NCI-H2227 (cell line): ENCODE measurements around the gene FAM200A.
A peak's percentile ranks its signal among the peaks of the same experiment; 100 is the strongest.

Experiments
- DNase-seq: peaks from one replicate; lab custom pipeline; 2025; ENCODE audit not compliant: unreplicated experiment; lab: John Stamatoyannopoulos, UW

The FAM200A gene

GRCh38 chr7:99504603-99505323, 47.2 kb downstream of the FAM200A start, which contains the start of gene ZKSCAN5:
TSS of gene ZKSCAN5 (plus strand) at chr7:99504662. CDS start at chr7:99506045, 1,383 bp downstream.
- DNase-seq, result peak; percentile 97

DNA sequence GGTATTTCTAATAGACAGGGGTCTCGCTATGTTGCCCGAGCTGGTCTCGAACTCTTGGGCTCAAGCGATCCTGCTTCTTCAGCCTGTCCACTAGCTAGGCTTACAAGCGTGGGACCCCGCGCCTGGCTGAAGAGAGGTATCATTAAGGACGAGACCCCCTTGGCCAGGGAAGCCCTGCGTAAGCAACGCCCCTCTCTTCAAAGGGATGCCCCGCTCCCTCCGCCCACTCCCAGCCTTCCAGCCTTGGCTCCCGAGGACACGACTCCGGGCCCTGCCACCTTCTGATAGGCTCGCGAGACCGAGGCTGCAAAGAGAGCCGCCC, 47.7 kb downstream of the FAM200A start:
- DNase-seq, result peak; percentile 99

DNA sequence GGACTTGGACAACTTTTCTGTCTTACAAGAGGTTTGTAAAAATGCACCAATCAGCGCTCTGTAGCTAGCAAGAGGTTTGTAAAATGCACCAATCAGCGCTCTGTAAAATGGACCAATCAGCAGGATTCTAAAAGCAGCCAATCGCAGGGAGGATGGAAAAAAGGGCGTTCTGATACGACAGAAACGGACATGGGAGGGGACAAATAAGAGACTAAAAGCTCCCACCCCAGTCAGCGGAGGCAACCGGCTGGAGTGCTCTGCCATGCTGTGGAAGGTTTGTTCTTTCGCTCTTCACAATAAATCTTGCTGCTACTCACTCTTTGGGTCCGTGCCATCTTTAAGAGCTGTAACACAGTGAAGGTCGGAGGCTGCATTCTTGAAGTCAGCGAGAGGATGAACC, 50.7 kb downstream of the FAM200A start:
- peak; percentile 26 for DNase-seq

- no peak for DNase-seq
These were observed 51.3 kb downstream of the FAM200A start for GRCh38 chr7:99500637-99501009.

GRCh38 chr7:99499721-99500636, 51.9 kb downstream of the FAM200A start, which contains the start of gene ZNF394:
TSS of gene ZNF394 (minus strand) at chr7:99500281. CDS start at chr7:99500093, 188 bp downstream.
- peak; percentile 97 for DNase-seq

DNA sequence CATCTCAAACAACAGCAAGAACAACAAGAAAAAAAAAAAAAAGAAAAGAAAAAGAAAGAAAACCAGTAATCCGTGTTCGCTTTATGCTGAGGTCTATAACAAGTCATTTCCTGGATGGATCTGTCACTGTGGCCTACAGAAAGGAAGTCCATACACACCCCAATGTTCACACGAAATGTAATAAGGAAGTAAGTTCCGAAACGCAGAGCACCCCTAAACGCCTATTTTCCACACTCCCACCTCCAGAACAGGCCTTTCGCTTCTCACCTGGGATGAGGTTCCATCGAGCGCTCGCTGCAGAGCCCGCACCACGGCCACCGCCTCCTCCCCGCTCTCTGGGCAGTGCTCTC, 52.6 kb downstream of the FAM200A start:
- DNase-seq, result no peak

- no peak for DNase-seq
These were observed 53.4 kb downstream of the FAM200A start for GRCh38 chr7:99498546-99498944.

GRCh38 chr7:99497766-99498545, 54.0 kb downstream of the FAM200A start:
- DNase-seq, result no peak
